Activated CD8-positive, alpha-beta memory T cell treated with anti-CD3 and anti-CD28 coated beads, Interleukin-2, amount 50 U/mL, for 1 hour (primary cell): Measurements from ENCODE around the gene RWDD4.

Experiments used
- DNase-seq: peaks from one replicate; pipeline ENCODE4 v3.0.0-alpha.2; 2020; ENCODE audit errors: extremely low read depth

The RWDD4 gene

DNA sequence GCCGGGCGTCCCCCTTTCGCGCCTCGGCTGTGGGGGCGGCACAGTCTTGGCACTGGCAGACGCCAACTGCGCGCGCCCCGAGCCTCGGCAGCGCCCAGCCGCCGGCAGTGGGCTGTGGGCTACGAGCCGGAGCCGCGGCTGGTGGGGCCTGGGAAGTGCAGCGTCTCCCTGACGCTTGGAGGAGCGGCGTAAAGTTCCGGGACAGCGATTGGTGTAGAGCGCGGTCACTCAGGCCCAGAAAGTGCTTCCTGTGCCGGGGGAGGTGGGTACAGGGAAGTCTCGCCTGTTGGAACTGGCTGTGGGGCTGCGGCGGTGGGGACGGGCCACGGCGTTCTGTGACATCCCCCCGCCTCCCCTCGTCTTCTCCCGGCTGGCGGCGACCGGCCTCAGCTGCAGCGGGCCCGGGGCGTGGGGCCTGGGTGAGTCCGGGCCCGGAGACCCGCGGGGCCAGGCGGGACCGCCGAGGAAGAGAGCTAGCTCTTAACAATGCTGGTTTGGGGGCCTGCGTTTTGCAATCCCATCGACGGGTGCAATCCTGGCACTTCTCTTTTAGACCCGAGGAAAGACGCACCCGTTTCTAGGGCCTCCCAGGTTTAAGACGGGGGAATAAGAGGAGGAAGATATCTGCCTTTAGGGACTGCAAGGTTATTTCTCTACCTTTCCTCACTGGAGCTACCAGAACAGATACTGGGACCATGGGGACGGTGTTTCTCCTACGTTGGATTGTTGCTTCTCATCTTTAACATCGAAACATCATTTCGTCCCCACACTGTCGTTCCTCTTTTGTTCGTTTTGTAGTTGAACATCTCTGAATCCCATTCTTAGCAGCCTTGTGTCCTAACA, at the start of gene RWDD4, which contains the start of gene TRAPPC11:
Gene RWDD4 (minus strand): TSS at position 157 of the 843 bp plus-strand sequence. CDS start 233 bp downstream, outside the sequence.
Gene TRAPPC11 (plus strand): TSS at position 265 of the 843 bp plus-strand sequence. CDS start 4,575 bp downstream, outside the sequence.
- peak; percentile 91 for DNase-seq

GRCh38 chr4:183702492-183702891, 43.5 kb upstream of the RWDD4 start:
- no peak for DNase-seq

DNA sequence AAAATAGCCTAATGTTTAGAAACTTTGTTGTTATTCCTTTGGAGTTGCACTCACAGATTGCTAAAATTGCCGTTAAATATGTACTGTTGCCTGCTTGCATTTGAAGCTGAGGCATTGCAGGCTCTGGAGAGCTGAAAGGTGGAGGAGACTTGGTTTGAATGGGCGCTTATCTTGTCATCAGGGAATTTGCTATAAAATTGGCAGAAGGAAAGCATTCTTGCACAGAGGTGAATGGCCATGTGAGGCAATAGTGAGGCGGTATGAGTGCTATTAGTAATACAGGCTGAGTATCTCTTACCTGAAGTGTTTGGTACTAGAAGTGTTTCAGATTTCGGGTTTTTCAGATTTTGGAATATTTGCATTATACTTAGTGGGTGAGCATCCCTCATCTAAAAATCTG, 41.4 kb upstream of the RWDD4 start:
- DNase-seq: no peak

DNA sequence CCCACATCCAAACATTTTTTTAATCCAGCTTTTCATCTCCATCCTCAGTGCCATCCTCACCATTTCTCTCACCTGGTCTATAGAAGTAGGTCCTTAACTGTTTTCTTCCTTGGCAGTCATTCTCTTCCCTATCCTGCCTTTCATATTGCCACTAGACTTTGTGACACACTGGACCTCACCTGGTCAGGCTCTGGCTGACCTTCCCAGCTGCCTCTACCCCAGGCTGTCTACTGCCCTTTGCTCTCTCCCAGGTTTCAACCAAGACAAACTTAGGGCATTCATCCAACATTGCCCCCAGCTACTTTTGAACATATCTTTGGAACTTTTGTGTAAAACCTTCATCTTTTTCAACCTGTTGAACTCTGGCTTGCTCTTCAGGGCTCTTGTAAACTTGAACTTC, 39.9 kb upstream of the RWDD4 start:
- no peak for DNase-seq

DNA sequence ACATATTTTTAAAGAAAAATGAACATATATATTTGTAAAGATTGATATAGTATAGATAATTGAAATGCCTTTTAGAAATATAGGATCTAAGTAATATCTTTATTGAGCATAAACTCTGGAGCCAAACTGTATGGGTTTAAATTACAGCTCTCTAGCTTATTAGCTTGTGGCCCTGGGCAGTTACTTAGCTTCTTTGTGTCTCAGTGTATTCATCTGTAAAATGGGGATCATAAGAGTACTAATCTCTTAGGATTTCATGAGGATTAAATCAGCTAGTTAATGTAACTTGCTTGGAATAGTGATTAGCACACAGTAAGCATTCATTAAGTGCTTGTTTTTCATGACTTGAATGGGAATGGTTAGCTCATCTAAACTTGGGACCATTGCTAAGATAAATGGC, 32.9 kb upstream of the RWDD4 start:
- no peak for DNase-seq

- DNase-seq: no peak
Measured at GRCh38 chr4:183691006-183691405, 32.0 kb upstream of the RWDD4 start.

DNA sequence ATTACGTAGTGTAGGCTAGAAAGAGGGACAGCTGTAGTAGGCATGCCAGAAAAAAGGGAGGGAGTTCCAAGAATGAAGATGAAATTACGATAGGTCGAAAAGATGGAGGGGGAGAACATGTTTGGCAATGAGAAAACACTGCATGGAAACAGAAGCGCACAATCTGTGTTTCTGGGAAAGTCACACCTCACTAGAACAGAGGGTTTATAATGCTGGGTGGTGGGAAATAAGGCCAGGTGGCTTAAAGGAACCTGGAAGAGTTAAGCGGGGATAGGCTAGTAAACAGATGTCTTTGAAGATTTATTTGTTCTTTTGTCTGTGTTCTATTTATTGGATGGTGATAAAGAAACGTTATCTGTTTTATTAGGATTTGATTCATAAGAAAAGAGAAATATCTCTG, 29.2 kb upstream of the RWDD4 start:
- DNase-seq: no peak

DNA sequence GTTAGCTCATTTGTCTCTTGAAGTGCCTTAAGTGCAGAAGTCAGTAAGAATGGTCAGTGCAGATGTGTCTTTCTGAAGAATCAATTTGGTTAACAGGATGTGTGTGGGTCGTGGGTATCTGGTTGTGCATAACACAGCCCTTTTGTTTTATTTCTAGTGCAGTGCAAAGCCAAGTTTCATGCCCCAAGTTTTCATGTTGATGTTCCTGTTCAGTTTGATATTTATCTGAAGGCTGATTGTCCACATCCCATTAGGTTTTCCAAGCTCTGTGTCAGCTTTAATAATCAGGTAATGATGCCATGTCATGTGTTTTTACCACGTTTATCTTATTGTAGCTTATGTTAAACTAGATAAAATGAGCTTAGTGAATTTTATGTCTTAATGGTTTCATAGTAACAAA, 27.5 kb upstream of the RWDD4 start:
- DNase-seq: no peak

DNA sequence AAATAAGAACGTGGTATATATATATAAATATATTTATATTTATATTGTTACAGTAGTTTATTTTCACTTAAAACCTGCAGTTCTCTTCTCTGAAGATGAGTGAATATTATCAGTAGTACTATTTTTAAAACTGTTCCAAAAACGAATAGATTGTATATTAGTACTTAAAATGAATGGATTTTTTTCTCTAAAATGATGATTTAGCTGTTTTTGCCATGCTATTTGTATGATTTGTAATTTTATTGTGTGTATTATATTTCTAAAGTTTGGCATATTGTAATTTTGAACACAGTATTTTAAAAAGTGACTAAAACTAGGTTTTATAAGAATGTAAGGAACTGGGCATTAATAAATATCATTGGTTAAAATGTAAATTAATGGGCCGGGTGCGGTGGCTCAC, 22.1 kb upstream of the RWDD4 start:
- no peak for DNase-seq

GRCh38 chr4:183675625-183676024, 16.6 kb upstream of the RWDD4 start:
- no peak for DNase-seq

- no peak for DNase-seq
Measured at GRCh38 chr4:183674153-183674552, 15.2 kb upstream of the RWDD4 start.

DNA sequence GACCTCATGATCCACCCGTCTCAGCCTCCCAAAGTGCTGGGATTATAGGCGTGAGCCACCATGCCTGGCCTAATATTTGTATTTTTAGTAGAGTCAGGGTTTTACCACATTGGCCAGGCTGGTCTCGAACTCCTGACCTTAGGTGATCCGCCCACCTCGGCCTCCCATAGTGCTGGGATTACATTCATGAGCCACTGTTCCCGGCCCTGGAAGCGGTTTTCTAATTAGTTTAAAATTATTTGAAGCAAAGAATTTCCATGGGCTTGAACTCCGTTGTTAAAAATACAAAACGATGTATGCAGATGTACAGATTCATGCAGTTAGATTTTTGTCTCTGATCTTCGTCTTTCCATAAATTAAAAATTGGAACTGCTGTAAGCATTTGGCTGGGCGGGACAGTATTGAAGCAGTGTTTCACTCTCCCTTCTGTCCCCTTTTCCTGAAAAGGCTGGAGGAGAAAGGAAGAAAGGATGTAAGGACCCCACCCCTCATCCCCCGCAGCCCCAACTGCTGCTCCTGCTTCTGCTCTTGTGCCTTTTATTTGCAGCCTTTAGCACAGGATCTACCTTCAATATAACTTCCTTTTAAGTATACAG, 12.1 kb upstream of the RWDD4 start:
- DNase-seq: no peak

- no peak for DNase-seq
Measured at GRCh38 chr4:183670251-183670650, 11.3 kb upstream of the RWDD4 start.

- no peak for DNase-seq
Measured at GRCh38 chr4:183666088-183666487, 7.1 kb upstream of the RWDD4 start.

DNA sequence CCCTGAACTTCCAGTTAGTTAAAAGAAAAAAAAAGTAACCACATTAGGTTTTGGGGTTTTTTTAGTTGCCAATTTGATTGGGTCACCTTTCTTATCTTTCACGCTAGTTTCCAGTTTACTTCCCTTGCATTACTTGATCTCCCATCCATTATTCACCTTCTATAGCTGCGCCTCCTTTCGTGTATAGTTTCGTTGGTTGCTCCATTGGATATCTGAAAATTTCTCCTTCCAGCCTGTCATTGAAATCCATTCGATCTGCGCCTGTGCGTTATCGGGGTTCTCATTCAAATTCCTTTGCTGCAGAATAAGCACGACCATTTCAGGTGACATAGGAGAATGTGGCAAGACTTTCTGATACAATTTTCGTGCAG, 872 bp upstream of the RWDD4 start:
- DNase-seq: no peak

- DNase-seq: no peak
Measured at GRCh38 chr4:183658362-183659028, 490 bp downstream of the RWDD4 start.

GRCh38 chr4:183657564-183657963, 1.4 kb downstream of the RWDD4 start:
- no peak for DNase-seq

DNA sequence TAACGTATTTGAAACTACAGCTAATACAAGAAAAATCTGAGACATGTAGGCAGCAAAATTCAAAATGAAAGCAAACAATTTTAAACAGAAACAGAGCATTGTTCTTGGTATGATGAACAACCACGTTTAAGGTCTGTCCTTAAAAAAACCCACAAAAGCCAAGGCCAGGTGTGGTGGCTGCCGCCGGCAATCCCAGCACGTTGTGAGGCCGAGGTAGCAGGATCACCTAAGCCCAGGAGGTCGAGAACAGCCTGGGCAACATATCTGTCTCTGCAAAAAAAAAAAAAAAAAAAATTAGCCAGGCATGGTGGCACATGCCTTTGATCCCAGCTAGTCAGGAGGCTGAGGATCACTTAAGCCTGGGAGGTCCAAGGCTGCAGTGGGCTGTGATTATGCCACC, 13.7 kb downstream of the RWDD4 start:
- DNase-seq: no peak

- no peak for DNase-seq
Measured at GRCh38 chr4:183639291-183639690, 19.7 kb downstream of the RWDD4 start.

DNA sequence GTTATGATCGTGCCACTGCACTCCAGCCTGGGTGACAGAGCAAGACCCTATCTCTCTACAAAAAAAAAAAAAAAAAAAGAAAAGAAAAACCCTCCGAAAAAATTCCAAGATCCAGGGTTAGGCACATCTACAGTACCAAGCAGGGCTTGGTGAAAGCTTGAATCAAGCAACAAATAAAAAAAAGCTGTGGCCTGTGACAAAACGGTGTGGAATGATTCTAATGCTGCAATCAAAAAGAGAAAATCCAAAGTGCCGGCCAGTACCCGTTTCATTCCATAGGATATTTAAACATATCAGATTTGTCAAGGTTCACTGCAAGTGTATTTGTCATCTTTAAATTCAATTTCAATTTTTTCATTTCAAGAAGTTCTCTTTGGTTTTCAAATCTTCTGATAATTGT, 20.5 kb downstream of the RWDD4 start:
- DNase-seq: no peak

DNA sequence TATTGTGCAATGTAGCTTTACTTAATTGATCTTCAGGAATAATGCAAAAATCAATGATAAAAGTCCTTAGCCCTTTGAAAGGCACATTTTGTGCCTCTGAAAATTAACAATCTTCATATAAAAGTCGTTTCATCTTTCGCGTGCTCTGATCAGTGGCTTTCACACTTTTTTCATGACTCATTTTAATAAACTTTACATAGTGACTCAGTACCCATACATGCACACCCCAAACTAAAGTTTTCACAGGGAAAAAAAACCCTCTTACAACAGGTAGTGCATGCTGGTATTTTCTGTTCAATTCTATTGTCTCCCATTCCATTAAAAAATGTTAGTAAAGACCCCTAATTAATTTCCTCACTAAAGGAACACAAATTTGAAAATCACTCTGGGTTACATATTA, 21.5 kb downstream of the RWDD4 start:
- no peak for DNase-seq

GRCh38 chr4:183636923-183637322, 22.1 kb downstream of the RWDD4 start:
- DNase-seq: no peak

DNA sequence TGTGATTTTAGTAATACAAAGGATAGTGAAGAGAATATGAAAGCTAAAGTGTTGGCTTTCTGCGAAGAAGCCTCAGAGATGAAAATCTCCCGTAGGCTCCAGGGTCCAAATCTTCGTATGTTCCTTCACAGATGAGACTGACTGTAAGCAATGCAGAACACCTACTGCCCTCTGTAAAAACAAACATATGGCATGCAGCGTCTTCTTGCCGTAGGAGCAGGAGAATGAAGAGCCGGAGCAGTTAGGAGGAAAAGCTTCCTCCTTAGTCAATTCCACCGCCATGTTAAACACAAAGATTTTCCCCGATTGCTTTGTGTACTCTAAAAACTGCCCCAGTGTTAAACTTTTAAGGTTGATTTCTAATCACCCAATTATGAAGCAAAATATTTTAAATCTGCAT, 22.5 kb downstream of the RWDD4 start:
- DNase-seq: no peak
